GM12891 (cell line): ENCODE data around the gene CLN5. TPM values are rescaled to one million over a fixed set of nuclear protein-coding genes. Genes with fewer than 3 reads are reported as not detected.

Experiments
- DNase-seq: peaks from one replicate; pipeline ENCODE4 v3.0.0; 2011; ENCODE audit warnings: low spot score; ENCODE audit not compliant: insufficient read length
- FAIRE-seq: peaks from 2 replicates; lab custom pipeline; 2011; peaks lifted over from hg19 to GRCh38; lab: Jason Lieb, UNC
- PAX5 ChIP-seq: IDR thresholded peaks from 2 replicates; pipeline ENCODE4 v1.6.1; 2011; ENCODE audit warnings: low read length, moderate library complexity, mild to moderate bottlenecking; ENCODE audit not compliant: insufficient read depth, severe bottlenecking
- POLR2A ChIP-seq: IDR thresholded peaks from 2 replicates; pipeline ENCODE4 v1.6.1; 2011; ENCODE audit warnings: low read depth, low read length, control low read depth
- POLR2AphosphoS5 ChIP-seq: IDR thresholded peaks from 2 replicates; pipeline ENCODE4 v1.6.1; 2011; ENCODE audit warnings: low read depth, low read length, control low read depth
- POU2F2 ChIP-seq: IDR thresholded peaks from 2 replicates; pipeline ENCODE4 v1.6.1; 2011; ENCODE audit warnings: low read depth, mild to moderate bottlenecking, control low read depth, low read length, moderate library complexity
- SPI1 ChIP-seq: IDR thresholded peaks from 2 replicates; pipeline ENCODE4 v1.6.1; 2011; ENCODE audit warnings: low read depth, low read length, control low read depth
- TAF1 ChIP-seq: IDR thresholded peaks from 2 replicates; pipeline ENCODE4 v1.6.1; 2011; ENCODE audit warnings: low read depth, low read length, control low read depth
- polyA plus RNA-seq: library from polyadenylated mRNA; unstranded; fragments of >200 nt; gene quantifications from one replicate; pipeline ENCODE4 v1.2.1, GENCODE V29; 2012; ENCODE audit warnings: low read depth, missing spikeins, inconsistent platforms; ENCODE audit not compliant: missing spikeins

The CLN5 gene
- 15.4 TPM for polyA plus RNA-seq

DNA sequence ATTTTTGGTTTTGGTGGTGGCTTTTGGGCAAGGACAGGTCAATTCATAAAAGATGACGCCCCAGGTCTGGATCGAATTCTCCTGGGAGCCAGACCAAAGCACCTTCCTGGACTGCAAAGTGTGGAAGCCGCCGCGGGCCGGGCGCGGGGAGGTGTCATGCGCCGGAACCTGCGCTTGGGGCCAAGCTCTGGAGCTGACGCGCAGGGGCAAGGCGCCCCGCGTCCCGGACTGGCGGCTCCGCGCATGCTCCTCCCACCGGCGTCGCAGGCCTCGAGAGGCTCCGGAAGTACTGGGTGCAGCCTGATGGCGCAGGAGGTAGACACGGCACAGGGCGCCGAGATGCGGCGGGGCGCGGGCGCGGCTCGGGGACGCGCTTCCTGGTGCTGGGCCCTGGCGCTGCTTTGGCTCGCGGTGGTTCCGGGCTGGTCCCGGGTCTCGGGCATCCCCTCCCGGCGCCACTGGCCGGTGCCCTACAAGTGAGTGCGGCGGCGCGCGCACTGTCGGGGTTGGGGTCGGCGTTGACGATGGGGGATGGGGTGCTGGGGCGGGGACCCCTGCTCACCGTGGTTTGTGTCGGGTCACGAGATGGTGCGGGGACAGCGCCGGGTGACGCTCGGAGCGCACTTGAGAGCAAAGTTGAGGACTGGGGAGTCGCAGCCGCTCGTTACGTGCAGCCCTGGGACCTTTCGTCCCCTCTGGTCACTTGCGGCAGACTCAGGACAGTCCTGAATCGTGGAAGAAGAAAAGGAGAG, at the start of gene CLN5:
CLN5 (plus strand) TSS at position 286 of the 752 bp plus-strand sequence; CDS start at position 304, 18 bp downstream.
- DNase-seq (peak; percentile 95), FAIRE-seq (peak; percentile 97)
- peak; percentile 61 for TF ChIP-seq POU2F2
- peak; percentile 83; the same call in 1 of the 2 replicates for TF ChIP-seq TAF1
- no peak for TF ChIP-seq PAX5
- TF ChIP-seq SPI1 = 0 out of 2 replicates have a peak, but pooled peaks have one; percentile 9
- TF ChIP-seq POLR2AphosphoS5 = peak; percentile 94
- peak; percentile 97 for TF ChIP-seq POLR2A

DNA sequence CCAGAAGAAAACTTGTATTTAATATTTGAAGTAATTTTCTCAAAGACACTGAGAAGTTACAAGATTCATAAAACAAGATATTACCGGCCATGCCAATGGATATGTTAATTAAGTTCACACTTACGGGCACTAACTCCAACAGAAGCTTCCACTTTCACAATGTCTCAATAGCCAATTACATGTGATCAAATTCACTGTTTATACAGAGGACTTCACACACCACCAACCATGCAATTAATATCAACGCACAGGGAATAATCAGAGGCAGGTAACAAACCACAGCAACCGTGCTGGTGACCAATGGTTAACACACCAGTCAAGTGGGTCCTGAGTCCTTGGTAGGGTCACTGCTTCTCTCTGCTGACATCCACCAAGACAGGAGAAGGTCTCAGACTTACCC, 49.5 kb upstream of the CLN5 start:
- no peak for TF ChIP-seq SPI1
- no peak for TF ChIP-seq TAF1
- TF ChIP-seq POU2F2 = no peak
- TF ChIP-seq PAX5 = no peak
- no peak for FAIRE-seq
- no peak for DNase-seq

DNA sequence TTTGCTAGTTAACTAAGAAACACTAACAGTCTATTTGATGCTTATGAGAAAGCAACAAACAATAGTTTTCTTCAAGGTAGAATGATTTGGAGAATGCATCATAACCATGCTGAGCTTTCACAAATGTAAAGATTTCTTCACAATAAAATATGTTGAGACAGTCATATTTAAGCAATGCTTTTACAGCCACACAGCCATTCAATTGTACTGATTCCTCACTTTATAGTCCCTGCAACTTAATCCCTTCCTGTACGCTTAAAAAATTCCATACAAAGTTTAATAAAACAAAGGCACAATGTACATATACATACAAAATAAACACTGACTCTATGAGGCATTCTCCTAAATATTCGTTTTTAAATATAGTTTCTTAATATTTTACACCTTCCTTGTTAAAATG, 48.2 kb upstream of the CLN5 start:
- FAIRE-seq = no peak
- no peak for DNase-seq
- TF ChIP-seq POU2F2 (no peak), POLR2AphosphoS5 (no peak), SPI1 (no peak), POLR2A (no peak), TAF1 (no peak), PAX5 (no peak)

DNA sequence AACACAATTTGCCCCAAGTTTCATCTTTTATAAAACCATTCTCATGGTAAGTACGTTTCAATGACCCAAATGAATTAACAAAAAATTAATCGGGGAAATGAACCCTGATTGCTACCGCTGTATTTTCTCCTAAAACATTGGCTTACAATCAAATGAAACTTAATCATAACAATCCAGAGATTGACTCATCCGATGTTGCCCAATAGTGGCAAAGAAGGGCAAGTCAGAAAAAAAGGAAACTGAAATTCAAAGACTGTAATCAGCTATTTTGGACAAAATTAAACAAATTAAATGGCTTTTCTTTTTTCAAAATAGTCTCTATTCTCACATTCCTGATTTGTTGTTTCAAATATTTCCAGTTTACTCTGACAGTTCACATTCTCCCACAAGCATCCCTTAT, 47.4 kb upstream of the CLN5 start:
- no peak for DNase-seq
- no peak for TF ChIP-seq POU2F2
- no peak for TF ChIP-seq POLR2AphosphoS5
- TF ChIP-seq POLR2A = no peak
- TF ChIP-seq SPI1 = no peak
- TF ChIP-seq PAX5 = no peak
- TF ChIP-seq TAF1 = no peak
- FAIRE-seq = no peak

DNA sequence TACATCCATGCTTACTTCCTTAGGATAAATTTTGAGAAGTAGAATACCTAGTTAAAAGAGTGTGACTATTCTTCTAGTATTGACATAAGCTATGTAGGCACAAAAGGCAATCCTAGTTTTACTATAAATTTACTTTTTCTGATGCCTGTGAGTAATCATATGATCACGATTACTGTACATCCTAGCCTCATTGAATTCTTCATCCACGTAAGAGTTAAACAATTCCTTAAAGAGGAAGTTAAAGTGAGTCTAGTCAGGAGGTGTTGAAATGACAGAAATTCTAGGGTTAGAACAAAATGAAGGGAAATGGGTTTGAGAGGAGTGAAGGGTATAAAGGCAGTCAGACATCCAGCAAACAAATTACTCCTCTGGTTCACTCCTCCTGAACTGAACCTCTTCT, 43.7 kb upstream of the CLN5 start, which contains the start of gene ACOD1:
ACOD1 (plus strand) TSS at position 363 of the 400 bp plus-strand sequence. CDS start 48 bp downstream, outside the sequence.
- no peak for TF ChIP-seq PAX5
- no peak for TF ChIP-seq TAF1
- TF ChIP-seq POLR2A = no peak
- no peak for TF ChIP-seq SPI1
- TF ChIP-seq POU2F2 = no peak
- no peak for TF ChIP-seq POLR2AphosphoS5
- no peak for FAIRE-seq

DNA sequence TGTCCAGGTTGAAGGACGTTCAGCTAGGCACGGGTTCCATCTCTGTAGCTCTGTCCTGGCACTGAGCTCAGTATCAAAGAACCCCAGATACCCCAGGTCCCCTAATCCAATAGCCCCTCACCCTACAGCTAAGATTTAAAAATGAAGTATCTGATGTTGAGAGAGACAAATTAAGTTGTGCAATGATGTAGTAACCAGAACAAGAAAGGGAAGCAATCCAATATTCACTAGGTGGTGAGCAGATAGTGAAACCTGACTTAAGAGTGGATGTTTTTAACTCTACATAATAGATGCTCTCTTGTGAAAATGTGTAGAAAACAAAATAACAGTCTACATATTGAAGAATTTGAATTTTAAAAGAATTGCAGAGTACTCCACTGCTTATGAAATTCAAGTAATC, 41.8 kb upstream of the CLN5 start:
- DNase-seq (no peak), FAIRE-seq (no peak)

More for the DNA sequence above, 43.7 kb upstream of the CLN5 start, which contains the start of gene ACOD1:
- no peak for DNase-seq

DNA sequence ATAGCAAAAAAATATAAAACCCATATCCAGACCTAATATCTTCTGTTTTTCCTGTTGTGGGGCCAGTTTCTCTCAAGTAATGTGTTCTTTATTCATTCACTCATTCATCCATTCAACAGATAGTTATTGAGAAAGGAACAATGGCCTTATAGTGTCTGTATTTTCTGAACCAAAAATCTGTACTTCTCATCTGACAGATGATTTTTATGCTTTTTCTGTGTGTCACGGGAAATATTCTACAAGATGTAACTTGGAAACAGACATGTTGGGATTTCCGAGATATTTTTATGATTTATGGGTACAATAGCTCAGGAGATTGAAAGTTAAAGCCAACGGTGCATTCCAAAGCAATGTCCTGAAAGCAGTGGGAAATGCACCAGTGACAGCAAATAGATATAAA, 37.9 kb upstream of the CLN5 start:
- DNase-seq (no peak), FAIRE-seq (no peak)
- TF ChIP-seq POU2F2 (no peak), TAF1 (no peak), PAX5 (no peak), POLR2AphosphoS5 (no peak), SPI1 (no peak)

More for the DNA sequence above, 41.8 kb upstream of the CLN5 start:
- no peak for TF ChIP-seq TAF1
- no peak for TF ChIP-seq PAX5
- TF ChIP-seq POLR2A = no peak
- TF ChIP-seq SPI1 = no peak
- no peak for TF ChIP-seq POLR2AphosphoS5
- no peak for TF ChIP-seq POU2F2

DNA sequence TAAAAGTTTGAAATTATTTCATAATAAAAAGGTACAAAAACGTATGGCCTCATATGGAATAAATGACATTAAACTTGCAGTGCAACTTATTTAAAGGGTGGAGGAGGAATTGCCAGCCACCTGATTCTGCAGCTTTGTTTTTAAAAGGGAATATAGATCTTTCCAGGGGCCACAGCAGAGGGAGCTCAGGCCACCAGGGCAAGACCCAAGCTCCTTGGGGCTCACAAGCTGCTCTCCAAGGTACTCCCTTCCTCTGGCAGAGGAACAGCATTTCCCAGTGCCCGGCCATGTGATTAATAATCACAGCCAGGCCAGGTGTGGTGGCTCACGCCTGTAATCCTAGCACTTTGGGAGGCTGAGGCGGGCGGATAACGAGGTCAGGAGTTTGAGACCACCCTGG, 37.3 kb upstream of the CLN5 start:
- FAIRE-seq (no peak), DNase-seq (no peak)
- TF ChIP-seq PAX5 = no peak
- no peak for TF ChIP-seq POLR2A
- no peak for TF ChIP-seq POU2F2
- no peak for TF ChIP-seq SPI1
- TF ChIP-seq TAF1 = no peak
- no peak for TF ChIP-seq POLR2AphosphoS5

DNA sequence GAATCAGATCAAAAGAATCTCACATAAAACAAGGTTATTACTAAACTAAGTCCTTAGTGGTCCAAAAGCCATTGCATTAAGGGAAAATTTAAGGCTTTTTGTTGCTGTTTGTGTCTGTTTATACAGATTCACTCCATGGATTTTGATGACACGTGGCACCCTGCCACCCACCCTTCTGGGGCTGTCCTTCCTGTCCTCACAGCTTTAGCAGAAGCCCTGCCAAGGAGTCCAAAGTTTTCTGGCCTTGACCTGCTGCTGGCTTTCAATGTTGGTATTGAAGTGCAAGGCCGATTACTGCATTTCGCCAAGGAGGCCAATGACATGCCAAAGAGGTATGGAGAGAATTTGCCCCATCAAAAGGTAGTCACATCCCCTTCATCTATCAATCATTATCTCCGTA, 36.7 kb upstream of the CLN5 start:
- DNase-seq (no peak), FAIRE-seq (no peak)
- no peak for TF ChIP-seq PAX5
- TF ChIP-seq SPI1 = no peak
- no peak for TF ChIP-seq POLR2A
- TF ChIP-seq TAF1 = no peak
- TF ChIP-seq POU2F2 = no peak
- TF ChIP-seq POLR2AphosphoS5 = no peak
